Esophagus mucosa (tissue), 1 donor: Measurements from ENCODE around the gene ZNF326. TPM values are rescaled to one million over a fixed set of nuclear protein-coding genes. Genes with fewer than 3 reads are reported as not detected.

Experiments used
- ATAC-seq: fragments of 200-7000 bp; cut with Tn5 transposase; one replicate; pipeline ENCODE4 v1.9.1; 2020
- total RNA-seq: library from RNA; stranded (reverse); gene quantifications from one replicate; pipeline ENCODE4 v1.2.4, GENCODE V29; 2023
- donor health status: DM: yes; HTN: yes; CAD: no.

The ZNF326 gene, protein sequence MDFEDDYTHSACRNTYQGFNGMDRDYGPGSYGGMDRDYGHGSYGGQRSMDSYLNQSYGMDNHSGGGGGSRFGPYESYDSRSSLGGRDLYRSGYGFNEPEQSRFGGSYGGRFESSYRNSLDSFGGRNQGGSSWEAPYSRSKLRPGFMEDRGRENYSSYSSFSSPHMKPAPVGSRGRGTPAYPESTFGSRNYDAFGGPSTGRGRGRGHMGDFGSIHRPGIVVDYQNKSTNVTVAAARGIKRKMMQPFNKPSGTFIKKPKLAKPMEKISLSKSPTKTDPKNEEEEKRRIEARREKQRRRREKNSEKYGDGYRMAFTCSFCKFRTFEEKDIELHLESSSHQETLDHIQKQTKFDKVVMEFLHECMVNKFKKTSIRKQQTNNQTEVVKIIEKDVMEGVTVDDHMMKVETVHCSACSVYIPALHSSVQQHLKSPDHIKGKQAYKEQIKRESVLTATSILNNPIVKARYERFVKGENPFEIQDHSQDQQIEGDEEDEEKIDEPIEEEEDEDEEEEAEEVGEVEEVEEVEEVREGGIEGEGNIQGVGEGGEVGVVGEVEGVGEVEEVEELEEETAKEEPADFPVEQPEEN
- 14.7 TPM for total RNA-seq

DNA sequence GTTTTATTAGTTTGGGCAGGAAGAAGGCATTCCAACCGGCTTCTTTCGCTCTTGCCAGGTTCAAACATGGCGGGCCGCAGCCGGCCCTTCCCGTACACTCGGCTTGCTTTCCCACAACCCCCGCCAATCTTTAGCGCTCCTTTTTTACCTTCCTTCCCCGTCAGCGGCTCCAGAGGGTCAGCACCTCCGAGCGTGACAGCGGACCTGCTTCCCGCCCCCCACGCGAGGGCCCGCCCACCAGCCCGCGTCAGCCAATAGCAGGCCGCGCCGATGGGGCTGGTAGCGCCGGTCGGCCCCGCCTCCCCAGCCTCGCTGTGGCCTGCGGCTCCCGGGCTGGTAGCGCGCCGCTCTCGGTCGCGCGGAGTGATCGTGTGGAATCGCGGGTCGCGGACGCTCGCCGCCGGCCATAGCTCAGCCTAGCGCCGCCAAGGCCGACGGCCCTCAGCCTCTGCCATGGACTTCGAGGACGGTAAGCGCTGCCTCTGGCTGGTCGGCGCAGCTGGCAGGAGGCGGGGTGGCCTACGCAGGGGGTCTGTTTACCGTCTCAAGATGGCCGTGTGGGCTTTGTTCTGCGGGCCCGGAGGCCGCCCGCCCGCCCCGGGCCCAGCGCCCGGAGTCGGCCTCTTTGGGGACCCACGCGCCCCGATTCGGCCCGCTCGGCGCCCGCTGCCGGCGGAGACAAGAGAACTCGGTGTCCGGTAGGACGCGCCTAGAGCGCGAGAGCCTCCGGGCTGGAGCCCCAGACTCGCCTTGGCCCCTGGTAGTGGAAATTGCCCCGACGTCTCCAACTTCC is at the start of gene ZNF326:
TSS of gene ZNF326 (plus strand) at position 306 of the 793 bp plus-strand sequence. CDS start at position 454, 148 bp downstream.
- ATAC-seq, result peak; percentile 93

GRCh38 chr1:89945852-89946476 is 48.9 kb upstream of the ZNF326 start:
- peak; percentile 81 for ATAC-seq

GRCh38 chr1:89946532-89946931 is 48.4 kb upstream of the ZNF326 start:
- peak; percentile 28 for ATAC-seq

- ATAC-seq, result no peak
Observed at GRCh38 chr1:89948722-89949345, 46.1 kb upstream of the ZNF326 start.

- ATAC-seq, result no peak
Observed at GRCh38 chr1:89949991-89950624, 44.8 kb upstream of the ZNF326 start.

DNA sequence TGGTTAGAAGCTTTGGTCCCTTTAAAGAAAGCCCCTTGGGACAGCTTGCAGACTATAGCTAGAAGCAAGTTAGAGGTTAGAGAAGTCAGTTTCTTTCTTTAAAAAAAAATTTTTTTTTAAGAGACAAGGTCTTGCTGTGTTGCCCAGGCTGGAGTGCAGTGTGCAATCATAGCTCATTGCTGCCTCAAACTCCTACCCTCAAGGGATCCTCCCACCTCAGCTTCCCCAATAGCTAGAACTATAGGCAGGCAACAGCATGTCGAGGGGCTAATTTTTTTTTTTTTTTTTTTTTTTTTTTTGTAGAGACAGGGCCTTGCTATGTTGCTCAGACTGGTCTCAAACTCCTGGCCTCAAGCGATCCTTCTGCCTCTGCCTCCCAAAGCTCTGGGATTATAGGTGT is 44.2 kb upstream of the ZNF326 start:
- ATAC-seq, result no peak

GRCh38 chr1:89951766-89952604 is 42.9 kb upstream of the ZNF326 start:
- no peak for ATAC-seq

- no peak for ATAC-seq
Observed at GRCh38 chr1:89952605-89953130, 42.2 kb upstream of the ZNF326 start.

DNA sequence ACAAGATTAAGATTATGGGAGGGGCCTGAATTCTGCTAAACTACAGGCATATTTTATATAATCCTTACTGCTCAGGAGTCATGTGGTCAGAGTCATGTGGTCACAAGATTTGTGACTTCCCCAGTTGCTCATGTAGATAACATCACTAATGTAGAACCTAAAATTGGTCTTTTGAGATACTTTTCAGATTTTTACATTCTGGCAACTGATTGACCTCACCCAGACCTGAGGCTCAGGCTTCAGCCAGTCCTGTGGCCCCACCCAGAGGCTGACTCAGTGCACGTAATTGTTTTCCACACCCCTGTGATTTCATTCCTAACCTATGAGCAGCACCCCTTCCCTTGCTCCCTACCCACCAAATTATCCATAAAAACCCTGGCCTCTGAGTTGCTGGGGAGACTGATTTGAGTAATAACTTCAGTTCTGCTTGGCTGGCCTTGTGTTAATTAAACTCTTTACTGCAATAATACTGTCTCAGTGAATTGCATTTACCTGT is 41.7 kb upstream of the ZNF326 start:
- ATAC-seq, result peak; percentile 96

GRCh38 chr1:89953929-89954328 is 41.0 kb upstream of the ZNF326 start:
- no peak for ATAC-seq

DNA sequence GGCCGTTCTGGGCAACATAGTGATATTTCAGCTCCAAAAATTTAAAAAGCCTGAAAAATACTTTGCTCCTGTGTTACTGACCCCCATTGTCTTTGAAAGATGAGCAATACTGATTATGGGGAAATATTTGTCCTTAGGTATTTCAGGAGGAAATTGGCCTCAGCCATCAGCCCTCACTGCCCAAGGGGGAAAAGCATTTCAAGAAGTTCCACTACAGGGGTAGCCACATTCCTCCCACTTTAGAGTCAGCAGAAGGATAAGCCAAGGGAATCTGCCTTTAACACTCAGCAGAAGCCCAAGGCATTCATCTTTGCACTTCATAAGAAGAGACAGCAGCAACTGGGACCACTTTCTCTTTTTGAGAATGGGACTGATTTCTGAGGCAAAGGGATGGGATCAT is 40.5 kb upstream of the ZNF326 start:
- ATAC-seq, result no peak

GRCh38 chr1:89955311-89956205 is 39.4 kb upstream of the ZNF326 start:
- no peak for ATAC-seq

DNA sequence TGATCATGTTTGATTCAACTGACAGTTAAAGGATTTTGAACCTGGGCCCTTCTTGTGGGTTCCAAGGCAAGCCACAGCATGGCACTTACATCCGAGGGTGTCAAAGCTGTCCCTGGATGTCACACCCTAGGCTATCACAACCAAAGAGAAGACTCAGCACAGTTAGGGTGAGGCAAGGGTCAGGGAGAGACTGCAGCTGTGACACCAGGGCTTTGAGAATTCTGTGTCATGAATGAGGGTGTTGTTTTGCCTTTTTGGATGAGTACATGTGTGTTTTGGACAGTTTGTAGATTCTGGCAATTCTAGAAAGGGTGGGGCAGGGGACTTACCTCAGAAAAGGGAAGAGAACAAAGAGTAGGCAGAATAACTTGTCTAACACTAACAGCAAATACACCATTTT is 37.8 kb upstream of the ZNF326 start:
- ATAC-seq, result peak; percentile 87

DNA sequence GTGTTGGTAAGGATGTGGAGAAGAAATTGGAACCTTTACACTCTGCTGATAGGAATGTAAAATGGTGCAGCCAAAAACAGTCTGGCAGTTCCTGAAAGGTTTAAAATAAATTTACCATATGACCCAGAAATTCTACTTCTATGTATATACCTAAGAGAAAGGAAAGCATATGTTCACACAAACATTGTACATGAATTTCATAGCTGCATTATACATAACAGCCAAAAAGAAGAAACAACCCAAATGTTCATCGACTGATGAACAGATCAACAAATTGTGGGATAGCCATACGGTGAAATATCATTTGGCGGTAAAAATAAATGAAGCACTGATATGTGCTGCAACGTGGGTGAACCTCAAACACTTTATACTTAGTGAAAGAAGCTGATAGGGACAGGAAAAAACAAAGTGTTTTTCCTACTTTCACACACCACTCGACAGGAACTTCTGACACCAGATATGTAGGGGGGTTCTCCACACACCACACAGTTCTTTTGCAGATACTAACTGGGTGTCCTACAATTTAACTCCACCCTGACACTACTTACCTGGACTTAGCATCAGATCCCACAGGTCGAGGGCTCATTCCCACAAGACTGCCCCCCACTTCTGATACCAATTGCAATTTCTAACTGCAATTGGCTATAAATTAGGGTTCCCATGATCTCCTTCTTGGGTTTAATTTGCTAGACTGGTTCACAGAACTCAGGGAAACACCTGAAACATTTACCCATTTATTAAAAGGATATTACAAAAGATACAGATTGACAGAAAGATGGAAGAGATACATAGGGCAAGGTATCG is 35.9 kb upstream of the ZNF326 start:
- ATAC-seq, result no peak

GRCh38 chr1:89959719-89960118 is 35.2 kb upstream of the ZNF326 start:
- no peak for ATAC-seq

DNA sequence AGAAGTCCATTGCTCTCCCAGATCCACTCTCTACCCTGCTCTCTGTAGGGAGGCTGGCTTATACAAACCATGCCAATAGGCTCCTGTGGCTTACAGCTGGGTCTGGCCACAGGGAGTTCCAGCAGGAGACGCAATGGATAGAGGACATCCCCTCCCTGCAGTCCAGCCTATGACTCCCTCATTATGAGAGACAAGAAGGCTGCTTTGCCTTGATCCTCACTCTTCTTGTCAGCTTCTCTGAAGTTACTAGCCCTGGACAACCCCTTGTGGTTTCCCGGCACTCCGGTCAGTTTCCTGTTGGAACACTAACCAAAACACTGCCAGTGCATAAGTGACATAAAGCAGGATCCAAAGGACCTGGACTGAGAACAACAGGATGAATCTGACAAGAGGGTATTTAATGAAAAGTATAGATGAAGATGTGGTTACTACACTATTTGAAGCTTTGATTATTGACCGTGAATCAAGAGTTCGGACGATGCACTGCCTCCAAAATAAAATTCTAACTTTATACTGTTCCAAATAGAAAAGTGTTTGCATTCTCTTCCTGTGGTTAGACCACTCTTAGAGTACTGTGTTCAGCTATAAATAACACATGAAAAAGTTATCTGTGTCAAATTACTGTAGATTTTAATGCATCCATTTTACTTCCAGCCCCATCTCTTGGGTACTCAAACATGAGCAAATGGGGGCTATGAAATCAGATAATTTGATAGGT is 32.7 kb upstream of the ZNF326 start:
- no peak for ATAC-seq

GRCh38 chr1:89962742-89963075 is 32.2 kb upstream of the ZNF326 start:
- no peak for ATAC-seq

- ATAC-seq, result no peak
Observed at GRCh38 chr1:89965193-89965768, 29.6 kb upstream of the ZNF326 start.
